HUES6 (cell line): ENCODE data around the gene MTMR3.

Source experiments
- H3K27ac ChIP-seq: 2 replicates; pipeline ENCODE4 v1.7.0; 2013; ENCODE audit warnings: low read depth, mild to moderate bottlenecking, low read length, inconsistent platforms
- H3K27me3 ChIP-seq: 2 replicates; pipeline ENCODE4 v1.6.1; 2013; ENCODE audit warnings: low read length; ENCODE audit not compliant: control insufficient read depth, insufficient read depth
- H3K36me3 ChIP-seq: 2 replicates; pipeline ENCODE4 v1.6.1; 2013; ENCODE audit warnings: low read length; ENCODE audit not compliant: control insufficient read depth, insufficient read depth
- H3K4me1 ChIP-seq: 2 replicates; pipeline ENCODE4 v1.6.1; 2013; ENCODE audit warnings: low read length; ENCODE audit not compliant: control insufficient read depth, insufficient read depth
- H3K4me3 ChIP-seq: 2 replicates; pipeline ENCODE4 v1.5.1; 2013; ENCODE audit warnings: low read depth, low read length
- H3K9ac ChIP-seq: one replicate; pipeline ENCODE4 v1.6.1; 2013; ENCODE audit warnings: mild to moderate bottlenecking, low read length
- H3K9me3 ChIP-seq: 2 replicates; pipeline ENCODE4 v1.6.1; 2013; ENCODE audit warnings: low read depth, low read length; ENCODE audit not compliant: control insufficient read depth, insufficient read depth

The MTMR3 gene

DNA sequence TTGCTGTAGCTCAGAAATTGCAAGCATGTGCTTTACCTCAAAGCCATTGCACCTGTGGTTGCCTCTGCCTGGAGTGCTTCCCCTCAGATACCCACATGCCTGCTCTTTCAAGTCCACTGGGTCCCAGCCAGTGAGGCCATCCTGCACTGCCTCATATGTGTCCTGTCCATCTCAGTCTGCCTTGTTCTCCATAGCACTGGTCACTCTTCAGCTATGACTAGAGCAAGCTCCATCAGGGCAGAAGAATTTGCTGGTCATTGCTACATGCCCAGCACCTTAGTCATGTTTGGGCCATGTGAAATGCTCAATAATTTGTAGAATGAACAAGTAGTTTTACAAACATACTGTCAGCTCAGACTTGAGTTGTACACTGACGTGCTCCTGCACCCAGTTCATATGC, 132.9 kb downstream of the MTMR3 start:
- H3K27ac ChIP-seq: no peak overlapping the region
- no peaks in the 10 kb centered on the region for H3K27me3 ChIP-seq
- H3K4me3 ChIP-seq: no peak overlapping the region
- H3K9me3 ChIP-seq: no peaks in the 10 kb centered on the region
- H3K9ac ChIP-seq: no peak overlapping the region
- peaks cover 84% of the 10 kb centered on the region for H3K36me3 ChIP-seq
- H3K4me1 ChIP-seq: no peaks in the 10 kb centered on the region

DNA sequence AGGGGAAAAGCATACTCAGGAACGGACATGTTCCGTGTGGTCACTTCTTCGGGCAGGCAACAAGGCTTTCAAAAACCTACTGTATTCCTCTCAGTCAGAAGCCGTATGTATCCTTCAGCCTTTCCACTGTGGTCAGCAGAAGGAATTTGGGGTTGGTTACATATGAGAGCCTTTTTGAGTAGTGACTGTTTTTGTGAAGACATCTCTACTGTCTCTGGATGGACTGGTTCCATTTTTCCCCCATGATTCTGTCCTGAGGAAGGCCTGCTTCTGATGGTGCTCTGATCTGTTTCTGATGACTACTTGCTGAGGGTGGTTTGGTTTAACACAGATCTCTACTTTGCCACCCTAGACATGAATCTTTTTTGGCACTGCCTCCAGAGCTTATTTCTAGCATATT, 133.6 kb downstream of the MTMR3 start:
- no peak overlapping the region for H3K27ac ChIP-seq
- no peak overlapping the region for H3K9ac ChIP-seq
- no peaks in the 10 kb centered on the region for H3K27me3 ChIP-seq
- peaks cover 90% of the 10 kb centered on the region for H3K36me3 ChIP-seq
- H3K4me3 ChIP-seq: no peak overlapping the region
- H3K9me3 ChIP-seq: no peaks in the 10 kb centered on the region
- H3K4me1 ChIP-seq: no peaks in the 10 kb centered on the region

DNA sequence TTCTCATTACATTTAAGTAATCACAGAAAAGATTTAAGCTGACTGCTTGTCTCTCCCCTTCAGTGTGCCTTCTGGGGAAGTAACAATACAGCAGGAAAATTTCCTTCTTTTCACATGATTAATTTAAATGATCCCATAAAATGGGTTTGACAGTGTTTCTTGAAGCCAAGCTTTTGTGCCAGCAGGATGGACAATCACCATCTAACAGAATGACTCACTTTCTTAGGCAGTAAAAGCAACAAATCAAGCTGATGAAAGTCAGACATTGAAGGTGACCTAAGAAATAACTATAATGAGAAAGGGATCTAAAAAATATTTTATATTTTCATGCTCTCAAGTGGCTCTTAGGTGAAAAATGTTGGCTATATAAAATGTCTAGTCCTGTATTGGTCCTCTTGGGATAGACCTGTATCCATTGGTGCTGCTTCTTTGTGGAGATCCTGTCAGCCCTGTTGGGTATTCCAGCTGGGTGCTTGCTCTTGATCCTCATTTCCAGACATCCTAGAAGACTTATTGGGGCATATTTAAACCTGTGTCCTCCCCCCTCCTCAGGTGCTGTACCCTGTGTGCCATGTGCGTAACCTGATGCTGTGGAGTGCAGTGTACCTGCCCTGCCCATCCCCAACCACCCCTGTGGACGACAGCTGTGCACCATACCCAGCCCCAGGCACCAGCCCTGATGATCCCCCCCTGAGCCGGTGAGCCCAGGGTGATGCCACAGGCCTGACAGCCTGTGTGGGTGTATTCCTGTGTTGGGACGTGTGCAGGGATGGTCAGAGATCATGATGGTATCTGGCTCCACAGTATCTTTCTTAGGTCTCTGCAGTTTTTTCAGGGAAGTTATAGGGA, 134.6 kb downstream of the MTMR3 start:
- Histone ChIP-seq H3K36me3 (peaks cover 92% of the 10 kb centered on the region), H3K27ac (no peak overlapping the region)

DNA sequence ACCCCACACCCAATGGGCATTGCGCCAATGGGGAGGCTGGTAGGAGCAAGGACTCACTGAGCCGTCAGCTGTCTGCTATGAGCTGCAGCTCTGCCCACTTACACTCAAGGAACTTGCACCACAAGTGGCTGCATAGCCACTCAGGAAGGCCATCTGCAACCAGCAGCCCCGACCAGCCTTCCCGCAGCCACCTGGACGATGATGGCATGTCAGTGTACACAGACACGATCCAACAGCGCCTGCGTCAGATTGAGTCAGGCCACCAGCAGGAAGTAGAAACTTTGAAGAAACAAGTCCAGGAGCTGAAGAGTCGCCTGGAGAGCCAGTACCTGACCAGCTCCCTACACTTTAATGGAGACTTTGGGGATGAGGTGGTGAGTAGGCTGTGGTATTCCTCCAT, 137.5 kb downstream of the MTMR3 start:
- Histone ChIP-seq H3K4me1 (no peaks in the 10 kb centered on the region), H3K36me3 (peaks cover 98% of the 10 kb centered on the region), H3K9me3 (no peaks in the 10 kb centered on the region), H3K27me3 (no peaks in the 10 kb centered on the region), H3K4me3 (no peak overlapping the region), H3K9ac (no peak overlapping the region), H3K27ac (no peak overlapping the region)

More for the DNA sequence above, 134.6 kb downstream of the MTMR3 start:
- Histone ChIP-seq H3K4me1 (no peaks in the 10 kb centered on the region), H3K27me3 (no peaks in the 10 kb centered on the region), H3K9me3 (no peaks in the 10 kb centered on the region), H3K9ac (no peak overlapping the region), H3K4me3 (no peak overlapping the region)

DNA sequence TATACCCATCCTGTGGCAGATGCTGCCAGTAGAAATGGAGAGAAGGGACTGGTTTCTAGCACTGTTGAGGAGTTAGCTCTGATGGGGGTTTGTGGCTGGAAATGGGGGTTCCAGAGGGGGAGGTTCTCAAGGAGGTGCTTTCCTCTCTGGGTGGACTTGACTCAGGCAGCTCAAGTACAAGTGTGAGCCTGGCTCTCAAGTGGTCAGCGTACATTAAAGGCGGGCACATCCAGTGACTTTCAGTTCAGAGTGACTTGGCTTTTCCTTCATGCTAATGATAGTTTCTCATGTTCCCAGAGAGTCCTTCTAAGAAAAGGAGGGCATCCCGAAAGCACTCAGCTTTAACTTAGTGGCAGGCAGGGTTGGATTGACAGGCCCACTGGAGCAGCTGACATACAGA, 138.4 kb downstream of the MTMR3 start:
- Histone ChIP-seq H3K4me3 (no peak overlapping the region), H3K9me3 (no peaks in the 10 kb centered on the region), H3K27me3 (no peaks in the 10 kb centered on the region), H3K9ac (no peak overlapping the region), H3K4me1 (no peaks in the 10 kb centered on the region), H3K36me3 (peaks cover 98% of the 10 kb centered on the region), H3K27ac (no peak overlapping the region)

DNA sequence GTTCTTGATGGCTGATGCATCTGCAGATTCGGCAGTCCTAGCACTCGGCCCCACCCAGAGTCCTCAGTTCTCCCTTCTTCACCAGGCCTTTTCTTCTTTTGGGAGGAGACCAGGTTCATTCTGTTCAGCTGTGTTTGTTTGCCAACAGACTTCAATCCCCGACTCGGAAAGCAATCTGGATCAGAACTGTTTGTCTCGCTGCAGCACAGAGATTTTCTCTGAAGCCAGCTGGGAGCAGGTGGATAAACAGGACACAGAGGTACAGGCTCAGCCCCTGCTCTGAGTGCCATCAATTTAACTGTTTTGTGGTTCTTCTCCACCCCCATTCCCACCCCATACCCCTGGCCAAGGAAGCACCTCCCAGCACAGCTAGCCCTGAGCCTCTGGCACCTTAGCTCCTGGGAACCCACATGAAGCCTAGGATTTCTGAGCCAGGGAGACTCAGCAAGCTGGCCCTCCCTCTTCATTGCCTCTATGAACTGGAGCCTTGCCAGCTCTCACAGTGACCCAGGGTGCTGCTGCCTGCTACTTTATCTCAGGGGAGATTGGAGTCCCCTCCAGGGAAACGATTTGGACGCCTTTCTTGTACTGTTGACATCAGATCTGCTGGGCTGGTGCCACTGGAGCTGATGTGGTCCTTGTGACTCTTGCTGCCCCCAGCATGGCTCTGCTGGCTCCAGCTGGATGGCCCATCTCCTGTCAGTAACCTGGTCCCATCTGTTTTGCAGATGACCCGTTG, 139.1 kb downstream of the MTMR3 start:
- no peaks in the 10 kb centered on the region for H3K27me3 ChIP-seq
- peaks cover 98% of the 10 kb centered on the region for H3K36me3 ChIP-seq
- no peaks in the 10 kb centered on the region for H3K9me3 ChIP-seq
- H3K4me1 ChIP-seq: no peaks in the 10 kb centered on the region
- no peak overlapping the region for H3K9ac ChIP-seq
- no peak overlapping the region for H3K27ac ChIP-seq
- no peak overlapping the region for H3K4me3 ChIP-seq

DNA sequence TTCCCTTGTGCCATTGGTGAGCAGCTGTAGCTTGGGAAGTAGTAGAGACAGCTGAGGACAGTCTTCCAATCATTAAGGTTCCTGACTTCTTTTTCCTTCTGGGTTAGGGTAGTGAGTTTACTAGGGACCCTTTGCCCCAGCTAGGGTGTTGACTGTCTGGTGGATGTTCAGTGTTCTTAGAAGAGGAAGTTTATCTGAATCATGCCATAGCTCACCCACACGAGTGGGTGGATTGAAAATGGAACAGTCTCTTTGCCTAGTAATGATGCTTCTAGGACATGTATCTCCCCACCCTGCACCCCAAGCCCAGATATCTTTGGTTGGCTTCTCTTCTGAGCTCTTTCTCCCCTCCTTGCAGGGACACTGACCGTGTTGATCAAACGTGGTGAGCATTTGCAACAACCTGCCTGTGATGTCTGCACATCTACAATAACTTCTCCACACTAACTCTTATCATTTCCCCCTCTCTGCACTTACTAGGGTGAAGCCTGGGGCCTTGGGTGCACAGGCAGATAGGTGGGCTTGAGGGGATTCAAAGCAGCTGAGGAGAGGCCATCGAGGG, 140.2 kb downstream of the MTMR3 start:
- no peak overlapping the region for H3K4me3 ChIP-seq
- H3K4me1 ChIP-seq: no peaks in the 10 kb centered on the region
- H3K9me3 ChIP-seq: no peaks in the 10 kb centered on the region
- no peaks in the 10 kb centered on the region for H3K27me3 ChIP-seq
- no peak overlapping the region for H3K27ac ChIP-seq
- no peak overlapping the region for H3K9ac ChIP-seq
- H3K36me3 ChIP-seq: peaks cover 93% of the 10 kb centered on the region

DNA sequence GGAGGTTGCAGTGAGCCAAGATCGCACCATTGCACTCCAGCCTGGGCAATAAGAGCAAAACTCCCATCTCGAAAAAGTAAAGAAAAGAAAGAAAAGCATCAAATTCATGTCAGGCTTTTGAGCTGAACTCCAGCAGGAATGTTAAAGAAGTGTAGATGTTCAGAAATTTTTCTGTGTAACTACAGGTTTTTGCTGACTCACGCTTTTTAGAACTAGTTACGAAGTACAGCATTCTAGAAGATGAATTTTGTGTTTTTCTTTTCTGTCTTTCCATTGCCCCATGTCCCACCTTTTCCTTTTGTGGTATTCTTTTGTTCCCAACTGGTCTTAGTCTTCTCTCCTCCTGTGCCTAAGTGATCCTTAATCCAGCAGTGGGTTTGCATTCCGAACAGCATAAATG, 141.3 kb downstream of the MTMR3 start:
- Histone ChIP-seq H3K27ac (no peak overlapping the region), H3K4me3 (no peak overlapping the region), H3K9me3 (no peaks in the 10 kb centered on the region), H3K9ac (no peak overlapping the region), H3K4me1 (no peaks in the 10 kb centered on the region), H3K27me3 (no peaks in the 10 kb centered on the region), H3K36me3 (peaks cover 84% of the 10 kb centered on the region)

DNA sequence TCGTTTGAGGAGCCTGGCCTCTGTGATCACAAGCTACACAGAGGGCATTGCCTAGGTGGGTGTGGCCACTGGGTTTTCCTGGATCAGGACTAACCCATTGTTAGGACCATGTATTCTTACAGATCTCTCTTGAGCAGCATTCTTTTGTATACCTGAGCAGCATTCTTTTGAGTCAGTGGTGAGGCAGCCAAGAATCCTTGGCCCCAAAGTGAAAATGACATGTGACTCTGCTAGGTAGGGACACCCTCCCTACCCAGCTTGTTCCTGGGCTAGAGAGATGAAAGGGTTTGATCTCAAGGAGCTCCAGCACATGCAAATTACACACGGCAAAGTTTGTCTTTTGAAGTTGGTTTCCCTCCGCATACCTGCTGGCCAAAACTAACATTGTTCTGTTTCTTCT, 142.2 kb downstream of the MTMR3 start:
- H3K36me3 ChIP-seq: peaks cover 74% of the 10 kb centered on the region

DNA sequence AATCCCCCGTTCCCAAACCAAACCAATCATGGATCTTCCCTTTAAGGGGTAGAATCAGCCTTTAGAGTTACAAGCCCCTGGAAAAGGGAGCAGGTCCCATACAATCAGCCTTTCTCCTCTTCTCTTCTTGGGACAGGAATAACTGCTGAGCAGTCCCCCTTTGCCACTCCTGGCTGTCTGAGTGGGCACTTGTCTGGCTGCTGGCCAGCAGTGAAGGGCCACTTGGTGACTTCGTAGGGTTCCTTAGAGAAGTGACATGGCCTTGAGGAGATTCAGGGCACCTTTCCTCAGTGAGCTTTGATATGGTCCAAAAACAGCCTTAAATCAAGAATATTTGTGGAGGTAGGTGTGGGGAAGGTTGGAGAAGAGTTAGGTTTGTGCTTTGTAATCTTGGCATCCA, 143.8 kb downstream of the MTMR3 start:
- H3K27ac ChIP-seq: no peak overlapping the region
- H3K4me1 ChIP-seq: no peaks in the 10 kb centered on the region
- H3K36me3 ChIP-seq: peaks cover 59% of the 10 kb centered on the region
- H3K4me3 ChIP-seq: no peak overlapping the region
- H3K27me3 ChIP-seq: no peaks in the 10 kb centered on the region
- H3K9me3 ChIP-seq: no peaks in the 10 kb centered on the region
- H3K9ac ChIP-seq: no peak overlapping the region

More for the DNA sequence above, 142.2 kb downstream of the MTMR3 start:
- Histone ChIP-seq H3K4me1 (no peaks in the 10 kb centered on the region), H3K9me3 (no peaks in the 10 kb centered on the region), H3K27me3 (no peaks in the 10 kb centered on the region), H3K4me3 (no peak overlapping the region), H3K27ac (no peak overlapping the region), H3K9ac (no peak overlapping the region)

DNA sequence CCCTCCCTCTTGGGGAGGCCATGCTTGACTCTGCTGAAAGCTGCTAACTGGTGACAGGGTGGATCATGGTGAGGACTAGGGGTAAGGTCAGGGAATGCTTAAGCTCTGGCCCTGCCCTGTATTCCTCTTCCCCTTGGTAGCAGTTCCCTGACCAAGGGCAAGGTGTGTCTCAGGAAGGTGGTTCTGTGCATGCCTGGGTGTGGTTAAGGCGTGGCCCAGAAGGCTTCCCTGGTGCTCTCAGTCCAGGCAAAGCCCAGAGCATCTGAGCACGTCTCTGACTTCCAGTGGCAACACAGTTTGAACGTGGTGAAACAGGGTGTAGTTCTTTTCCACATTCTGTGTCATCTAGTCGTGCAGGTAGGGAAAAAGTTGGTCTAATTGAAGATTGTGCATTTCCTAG, 144.2 kb downstream of the MTMR3 start:
- no peaks in the 10 kb centered on the region for H3K27me3 ChIP-seq
- no peak overlapping the region for H3K4me3 ChIP-seq
- no peaks in the 10 kb centered on the region for H3K4me1 ChIP-seq
- H3K9ac ChIP-seq: no peak overlapping the region
- H3K9me3 ChIP-seq: no peaks in the 10 kb centered on the region
- H3K27ac ChIP-seq: no peak overlapping the region
- peaks cover 55% of the 10 kb centered on the region for H3K36me3 ChIP-seq
